ENCODE data around the gene SLC39A11.

The SLC39A11 gene

DNA sequence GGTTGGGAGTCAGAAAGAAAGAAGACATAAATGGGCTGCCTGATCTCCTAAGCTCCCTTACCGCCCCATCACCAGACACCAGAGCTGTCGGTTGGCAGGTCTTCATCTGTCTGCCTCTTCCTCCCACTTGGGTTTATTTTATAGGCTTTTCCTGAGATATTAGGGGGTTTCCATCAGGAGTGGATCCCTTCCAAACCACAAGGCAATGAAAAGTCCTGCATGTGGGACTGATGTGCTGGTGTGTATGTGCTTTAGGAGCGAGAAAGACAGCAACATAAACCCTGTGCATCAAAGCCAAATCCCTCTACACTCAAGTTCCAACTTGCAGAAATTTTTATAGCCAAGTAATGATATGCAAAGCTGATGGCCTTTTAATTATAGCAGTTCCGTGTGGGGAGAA is 389.5 kb downstream of the SLC39A11 start:
- H3K27me3 Mint-ChIP-seq (ENCODE audit: low read depth, poor library complexity): peaks cover 6% of the 10 kb centered on the region
- H3K4me1 Mint-ChIP-seq: peaks cover 13% of the 10 kb centered on the region
- H3K27ac Mint-ChIP-seq: no peak overlapping the region
- H3K9me3 Mint-ChIP-seq: peaks cover 32% of the 10 kb centered on the region
- H3K36me3 Mint-ChIP-seq (ENCODE audit: low read depth): peaks cover 16% of the 10 kb centered on the region
- TF ChIP-seq, protein P1, sequence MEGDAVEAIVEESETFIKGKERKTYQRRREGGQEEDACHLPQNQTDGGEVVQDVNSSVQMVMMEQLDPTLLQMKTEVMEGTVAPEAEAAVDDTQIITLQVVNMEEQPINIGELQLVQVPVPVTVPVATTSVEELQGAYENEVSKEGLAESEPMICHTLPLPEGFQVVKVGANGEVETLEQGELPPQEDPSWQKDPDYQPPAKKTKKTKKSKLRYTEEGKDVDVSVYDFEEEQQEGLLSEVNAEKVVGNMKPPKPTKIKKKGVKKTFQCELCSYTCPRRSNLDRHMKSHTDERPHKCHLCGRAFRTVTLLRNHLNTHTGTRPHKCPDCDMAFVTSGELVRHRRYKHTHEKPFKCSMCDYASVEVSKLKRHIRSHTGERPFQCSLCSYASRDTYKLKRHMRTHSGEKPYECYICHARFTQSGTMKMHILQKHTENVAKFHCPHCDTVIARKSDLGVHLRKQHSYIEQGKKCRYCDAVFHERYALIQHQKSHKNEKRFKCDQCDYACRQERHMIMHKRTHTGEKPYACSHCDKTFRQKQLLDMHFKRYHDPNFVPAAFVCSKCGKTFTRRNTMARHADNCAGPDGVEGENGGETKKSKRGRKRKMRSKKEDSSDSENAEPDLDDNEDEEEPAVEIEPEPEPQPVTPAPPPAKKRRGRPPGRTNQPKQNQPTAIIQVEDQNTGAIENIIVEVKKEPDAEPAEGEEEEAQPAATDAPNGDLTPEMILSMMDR (IDR thresholded peaks at IDR 0.05): no peak
- no peak overlapping the region for H3K4me3 Mint-ChIP-seq
- DNase-seq: no peak

DNA sequence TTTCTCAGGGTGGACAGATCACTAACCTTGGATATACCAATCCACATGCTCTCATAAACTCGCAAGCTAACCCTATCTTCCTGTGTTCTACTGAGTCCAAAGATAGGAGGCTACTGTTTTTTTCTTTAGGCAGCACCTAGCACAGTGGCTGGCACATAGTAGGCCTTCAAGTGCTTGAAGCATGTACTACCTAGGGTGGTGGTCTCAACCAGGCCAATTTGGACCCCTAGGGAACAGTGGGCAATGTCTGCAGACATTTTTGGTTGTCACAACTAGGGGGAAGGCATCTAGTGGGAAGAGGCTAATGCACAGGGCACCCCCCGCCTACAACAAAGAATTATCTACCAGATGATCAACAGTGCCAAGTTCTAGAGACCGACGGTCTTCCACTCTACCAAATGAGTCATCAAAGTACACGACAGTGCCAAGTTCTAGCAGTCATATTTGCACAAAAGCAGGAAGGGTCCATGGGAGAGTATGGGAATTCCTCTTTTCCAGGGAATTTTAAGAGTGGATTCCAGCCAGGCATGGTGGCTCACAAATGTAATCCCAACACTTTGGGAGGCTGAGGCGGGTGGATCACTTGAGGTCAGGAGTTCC is 390.3 kb downstream of the SLC39A11 start:
- no peak for DNase-seq
- peaks cover 6% of the 10 kb centered on the region for H3K27me3 Mint-ChIP-seq (ENCODE audit: low read depth, poor library complexity)
- H3K9me3 Mint-ChIP-seq: peaks cover 26% of the 10 kb centered on the region
- peak overlapping the region; percentile 27 for H3K27ac Mint-ChIP-seq
- H3K36me3 Mint-ChIP-seq (ENCODE audit: low read depth): peaks cover 16% of the 10 kb centered on the region
- TF ChIP-seq, protein P1 (IDR thresholded peaks at IDR 0.05): no peak
- peaks cover 20% of the 10 kb centered on the region for H3K4me1 Mint-ChIP-seq
- H3K4me3 Mint-ChIP-seq: no peak overlapping the region

- Mint-ChIP-seq H3K36me3 (ENCODE audit: low read depth) (peaks cover 16% of the 10 kb centered on the region), H3K27me3 (ENCODE audit: low read depth, poor library complexity) (peaks cover 7% of the 10 kb centered on the region), H3K27ac (no peak overlapping the region), H3K4me3 (no peak overlapping the region), H3K4me1 (peaks cover 12% of the 10 kb centered on the region), H3K9me3 (peaks cover 30% of the 10 kb centered on the region)
- TF ChIP-seq, protein P1 (IDR thresholded peaks at IDR 0.05): no peak
- no peak for DNase-seq
Observed at GRCh38 chr17:72700226-72700625, 392.3 kb downstream of the SLC39A11 start.

GRCh38 chr17:72699545-72699944 is 392.9 kb downstream of the SLC39A11 start:
- H3K27me3 Mint-ChIP-seq (ENCODE audit: low read depth, poor library complexity): peaks cover 9% of the 10 kb centered on the region
- no peak overlapping the region for H3K27ac Mint-ChIP-seq
- H3K4me3 Mint-ChIP-seq: no peak overlapping the region
- no peak for DNase-seq
- peaks cover 12% of the 10 kb centered on the region for H3K4me1 Mint-ChIP-seq
- H3K9me3 Mint-ChIP-seq: peaks cover 32% of the 10 kb centered on the region
- TF ChIP-seq, protein P1 (IDR thresholded peaks at IDR 0.05): no peak
- peaks cover 20% of the 10 kb centered on the region for H3K36me3 Mint-ChIP-seq (ENCODE audit: low read depth)

GRCh38 chr17:72697602-72698146 is 394.8 kb downstream of the SLC39A11 start:
- Mint-ChIP-seq H3K4me1 (peaks cover 19% of the 10 kb centered on the region), H3K4me3 (no peak overlapping the region), H3K27ac (peak overlapping the region; percentile 60), H3K27me3 (ENCODE audit: low read depth, poor library complexity) (peaks cover 12% of the 10 kb centered on the region), H3K9me3 (peaks cover 31% of the 10 kb centered on the region), H3K36me3 (ENCODE audit: low read depth) (peaks cover 20% of the 10 kb centered on the region)
- TF ChIP-seq, protein P1 (IDR thresholded peaks at IDR 0.05): no peak
- no peak for DNase-seq

DNA sequence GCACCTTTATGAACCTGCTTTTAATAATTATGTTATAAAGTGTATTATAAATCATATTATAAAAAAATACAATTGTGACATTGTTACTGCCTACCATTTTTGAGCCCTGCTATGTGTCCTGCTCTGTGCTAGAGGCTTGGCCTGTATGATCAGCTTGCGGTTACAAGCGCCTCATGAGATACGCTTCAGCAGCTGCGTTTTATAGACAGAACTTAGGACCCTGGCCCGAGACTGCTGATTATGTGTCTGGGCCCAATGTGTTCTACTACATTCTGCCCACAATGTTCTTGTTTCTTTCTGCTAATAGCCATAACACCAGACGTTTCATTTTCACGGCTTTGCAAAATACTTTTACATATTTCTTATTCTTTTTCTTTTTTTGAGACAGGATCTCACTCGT is 395.8 kb downstream of the SLC39A11 start:
- Mint-ChIP-seq H3K27ac (no peak overlapping the region), H3K27me3 (ENCODE audit: low read depth, poor library complexity) (peaks cover 12% of the 10 kb centered on the region), H3K36me3 (ENCODE audit: low read depth) (peaks cover 20% of the 10 kb centered on the region), H3K4me1 (peaks cover 26% of the 10 kb centered on the region), H3K9me3 (peaks cover 31% of the 10 kb centered on the region), H3K4me3 (no peak overlapping the region)
- TF ChIP-seq, protein P1 (IDR thresholded peaks at IDR 0.05): no peak
- DNase-seq: no peak
